Calu3 (cell line): ENCODE results near the gene PLEKHH1. TPM values are rescaled to one million over a fixed set of nuclear protein-coding genes. Genes with fewer than 3 reads are reported as not detected.
"Not testable (repeated sequence)": the region's sequence is repeated elsewhere in the genome, so short reads cannot be mapped to it uniquely, and the experiment has no call there.

Experiments used
- BruUV-seq: library from RNA; stranded (reverse); fragments of 400-500 nt; replicated peaks from 2 replicates; lab custom pipeline; 2021; lab: Mats Ljungman, UMichigan
- CTCF ChIA-PET: fragments of 300-600 bp; sonication (Branson Sonifier 250); formaldehyde crosslinking; loops from one replicate; lab custom pipeline; 2022; ENCODE audit warnings: antibody characterized with exemption; lab: Charles Lee
- DNase-seq: peaks from one replicate; pipeline ENCODE4 v3.0.0; 2022
- H3K27ac Mint-ChIP-seq: one replicate; pipeline ENCODE4 v1.8.0; 2022; ENCODE audit warnings: mixed read lengths; ENCODE audit not compliant: unreplicated experiment
- H3K27me3 Mint-ChIP-seq: one replicate; pipeline ENCODE4 v1.8.0; 2022; ENCODE audit warnings: mixed read lengths; ENCODE audit not compliant: unreplicated experiment
- H3K36me3 Mint-ChIP-seq: one replicate; pipeline ENCODE4 v1.8.0; 2022; ENCODE audit warnings: mild to moderate bottlenecking, moderate library complexity, mixed read lengths; ENCODE audit not compliant: insufficient read depth, unreplicated experiment
- H3K4me1 Mint-ChIP-seq: one replicate; pipeline ENCODE4 v1.8.0; 2022; ENCODE audit warnings: mild to moderate bottlenecking, low read depth, mixed read lengths; ENCODE audit not compliant: unreplicated experiment
- H3K4me3 Mint-ChIP-seq: one replicate; pipeline ENCODE4 v1.8.0; 2022; ENCODE audit warnings: mild to moderate bottlenecking, low read depth, moderate library complexity, mixed read lengths; ENCODE audit not compliant: unreplicated experiment
- H3K9me3 Mint-ChIP-seq: one replicate; pipeline ENCODE4 v1.8.0; 2022; ENCODE audit warnings: low read depth, mixed read lengths; ENCODE audit not compliant: unreplicated experiment
- intact Hi-C: fragments of 100-400 bp; cut with micrococcal nuclease; formaldehyde crosslinking; loops from one replicate; pipeline ENCODE4 v1.10.0; 2022; ENCODE audit not compliant: unreplicated experiment
- total RNA-seq: library from RNA; stranded (reverse); gene quantifications from 2 replicates; pipeline ENCODE4 v1.2.3, GENCODE V29; 2022
- TF ChIP-seq, protein P1 (sequence below): fragments of 200-600 bp; IDR thresholded peaks from one replicate; pipeline ENCODE4 v1.8.0; 2022; ENCODE audit warnings: antibody characterized with exemption; ENCODE audit not compliant: unreplicated experiment

The PLEKHH1 gene
- total RNA-seq, 1 experiment from 2014 or later: 11.8 TPM

DNA sequence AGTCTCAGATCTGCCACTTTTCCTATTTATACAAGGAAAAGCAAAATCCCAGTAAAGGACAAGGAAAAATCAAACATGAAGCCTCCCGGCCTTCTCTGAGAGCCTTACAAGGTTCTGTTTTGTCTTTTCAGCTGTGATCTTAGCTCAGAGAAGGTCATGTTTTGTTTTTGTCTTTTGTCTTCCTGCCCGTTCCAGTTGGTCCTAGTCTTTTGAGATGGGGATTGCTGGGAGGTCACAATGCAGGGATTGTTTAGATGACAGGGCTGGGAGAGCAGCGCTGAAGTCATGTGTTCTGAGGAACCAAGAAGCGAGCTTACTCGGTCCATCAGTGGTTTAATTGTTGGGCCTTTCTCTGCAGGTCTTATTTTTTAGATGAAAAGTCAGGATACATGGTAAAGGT, 6.0 kb downstream of the PLEKHH1 start:
- no peak for DNase-seq
- Mint-ChIP-seq H3K36me3 (no peaks in the 10 kb centered on the region), H3K9me3 (no peaks in the 10 kb centered on the region), H3K27me3 (no peaks in the 10 kb centered on the region), H3K4me3 (no peak overlapping the region), H3K4me1 (peaks cover 9% of the 10 kb centered on the region), H3K27ac (no peak overlapping the region)
- intact Hi-C loops: no loop called here
- TF ChIP-seq, protein P1, sequence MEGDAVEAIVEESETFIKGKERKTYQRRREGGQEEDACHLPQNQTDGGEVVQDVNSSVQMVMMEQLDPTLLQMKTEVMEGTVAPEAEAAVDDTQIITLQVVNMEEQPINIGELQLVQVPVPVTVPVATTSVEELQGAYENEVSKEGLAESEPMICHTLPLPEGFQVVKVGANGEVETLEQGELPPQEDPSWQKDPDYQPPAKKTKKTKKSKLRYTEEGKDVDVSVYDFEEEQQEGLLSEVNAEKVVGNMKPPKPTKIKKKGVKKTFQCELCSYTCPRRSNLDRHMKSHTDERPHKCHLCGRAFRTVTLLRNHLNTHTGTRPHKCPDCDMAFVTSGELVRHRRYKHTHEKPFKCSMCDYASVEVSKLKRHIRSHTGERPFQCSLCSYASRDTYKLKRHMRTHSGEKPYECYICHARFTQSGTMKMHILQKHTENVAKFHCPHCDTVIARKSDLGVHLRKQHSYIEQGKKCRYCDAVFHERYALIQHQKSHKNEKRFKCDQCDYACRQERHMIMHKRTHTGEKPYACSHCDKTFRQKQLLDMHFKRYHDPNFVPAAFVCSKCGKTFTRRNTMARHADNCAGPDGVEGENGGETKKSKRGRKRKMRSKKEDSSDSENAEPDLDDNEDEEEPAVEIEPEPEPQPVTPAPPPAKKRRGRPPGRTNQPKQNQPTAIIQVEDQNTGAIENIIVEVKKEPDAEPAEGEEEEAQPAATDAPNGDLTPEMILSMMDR: no peak
- BruUV-seq: no TSS peak
- CTCF ChIA-PET: interaction anchor here (1.2 kb wide), 1 partner anchor 12 kb away, joined by 3 read pairs; no protein-coding TSS in a partner anchor

DNA sequence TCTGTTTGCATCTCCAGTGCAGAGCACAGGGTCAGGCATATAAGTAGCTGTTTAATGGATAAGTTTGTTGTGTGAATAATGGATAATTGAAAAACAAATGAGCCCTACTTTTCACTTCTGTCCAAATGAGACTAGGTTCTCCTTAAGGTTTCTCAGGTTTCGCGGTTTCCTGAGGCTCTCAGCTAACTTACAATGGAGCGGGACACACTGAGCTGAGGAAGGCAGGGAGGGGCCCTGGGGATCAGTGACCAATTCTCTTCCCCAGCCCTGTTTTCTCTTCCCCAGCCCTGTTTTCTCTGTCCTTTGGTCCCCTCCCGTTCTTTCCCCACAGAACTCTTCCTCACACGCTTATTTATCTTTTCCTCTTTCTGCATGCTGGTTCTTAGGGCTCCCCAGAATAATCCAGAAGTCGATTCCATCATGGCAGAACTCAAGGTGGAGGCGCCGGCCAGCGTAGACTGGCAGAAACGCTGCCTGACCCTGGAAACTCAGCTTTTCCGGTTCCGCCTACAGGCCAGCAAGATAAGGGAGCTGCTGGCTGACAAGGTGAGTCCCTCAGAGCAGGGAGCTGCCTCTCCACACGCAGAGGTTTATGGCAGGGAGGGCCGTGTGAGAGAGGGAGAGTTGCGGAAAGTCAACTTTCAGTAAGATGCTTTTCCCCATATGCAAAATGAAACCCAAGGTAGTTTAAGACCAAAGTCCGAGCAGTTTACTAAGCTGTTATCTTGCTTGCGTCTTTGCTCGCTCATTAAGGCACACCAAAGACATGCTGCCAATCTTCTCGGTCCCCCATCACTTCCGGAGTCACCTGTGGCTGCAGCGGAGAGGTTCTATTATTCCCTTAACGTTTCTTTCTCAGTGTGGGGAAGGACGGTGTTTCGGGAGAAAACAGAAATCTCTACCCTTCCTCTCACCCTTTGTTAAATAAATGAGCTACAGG, 8.6 kb downstream of the PLEKHH1 start:
- H3K4me3 Mint-ChIP-seq: peak overlapping the region; percentile 46
- peak; percentile 31 for DNase-seq

DNA sequence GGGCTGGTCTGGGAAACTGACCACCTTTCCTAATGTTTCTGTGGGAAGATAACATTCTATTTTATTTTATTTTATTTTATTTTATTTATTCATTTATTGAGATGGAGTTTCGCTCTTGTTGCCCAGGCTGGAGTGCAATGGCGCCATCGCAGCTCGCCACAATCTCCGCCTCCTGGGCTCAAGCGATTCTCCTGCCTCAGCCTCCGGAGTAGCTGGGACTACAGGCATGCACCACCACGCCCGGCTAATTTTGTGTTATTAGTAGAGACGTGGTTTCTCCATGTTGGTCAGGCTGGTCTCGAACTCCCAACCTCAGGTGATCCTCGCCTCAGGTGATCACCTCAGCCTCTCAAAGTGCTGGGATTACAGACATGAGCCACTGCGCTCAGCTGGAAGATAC, 9.5 kb downstream of the PLEKHH1 start:
- CTCF ChIA-PET: interaction anchor here (0.9 to 2.1 kb wide), 3 partner anchors 9 to 58 kb away, joined by 3 to 7 read pairs (median 4); partner anchors contain the start of genes PIGH and PLEKHH1
- H3K4me3 Mint-ChIP-seq, H3K27me3 Mint-ChIP-seq, DNase-seq, H3K36me3 Mint-ChIP-seq, H3K27ac Mint-ChIP-seq, H3K9me3 Mint-ChIP-seq, intact Hi-C loops, H3K4me1 Mint-ChIP-seq, BruUV-seq: not testable (repeated sequence)

More for the DNA sequence above, 8.6 kb downstream of the PLEKHH1 start:
- no TSS peak for BruUV-seq
- CTCF ChIA-PET: interaction anchor here (0.9 to 2.1 kb wide), 3 partner anchors 9 to 59 kb away, joined by 3 to 7 read pairs (median 4); partner anchors contain the start of genes PIGH and PLEKHH1
- Mint-ChIP-seq H3K27ac (peak overlapping the region; percentile 37), H3K9me3 (no peaks in the 10 kb centered on the region), H3K4me1 (peaks cover 9% of the 10 kb centered on the region), H3K36me3 (no peaks in the 10 kb centered on the region), H3K27me3 (no peaks in the 10 kb centered on the region)
- intact Hi-C loops: no loop called here
- TF ChIP-seq, protein P1: no peak

DNA sequence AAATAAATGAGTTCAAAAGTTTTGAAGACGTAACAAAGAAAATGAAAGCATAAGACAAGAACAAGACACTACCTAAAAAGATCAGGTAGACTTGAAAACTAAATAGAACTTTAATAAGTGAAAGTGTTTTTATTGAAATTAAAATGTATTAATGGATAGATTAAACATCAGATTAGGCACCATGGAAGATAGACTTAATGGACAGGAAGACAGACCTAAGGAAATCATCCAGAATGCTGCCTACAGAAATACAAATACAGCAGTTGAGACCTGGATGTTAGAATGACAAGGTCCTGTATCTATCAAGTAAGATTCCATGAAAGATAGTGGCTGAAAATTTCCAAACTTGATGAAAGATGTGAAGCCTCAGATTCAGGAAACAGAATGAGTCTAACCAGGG, 11.5 kb downstream of the PLEKHH1 start:
- no peak overlapping the region for H3K27ac Mint-ChIP-seq
- H3K4me3 Mint-ChIP-seq: no peak overlapping the region
- intact Hi-C loops: no loop called here
- peaks cover 9% of the 10 kb centered on the region for H3K4me1 Mint-ChIP-seq
- no peaks in the 10 kb centered on the region for H3K36me3 Mint-ChIP-seq
- CTCF ChIA-PET: interaction anchor here (1.6 kb wide), 1 partner anchor 18 kb away, joined by 4 read pairs; no protein-coding TSS in a partner anchor
- no peaks in the 10 kb centered on the region for H3K27me3 Mint-ChIP-seq
- TF ChIP-seq, protein P1: no peak
- no peaks in the 10 kb centered on the region for H3K9me3 Mint-ChIP-seq
- no TSS peak for BruUV-seq
- no peak for DNase-seq
